HUES6 (cell line): Measurements from ENCODE around the gene PTCD2.
"Not testable (repeated sequence)": the region's sequence is repeated elsewhere in the genome, so short reads cannot be mapped to it uniquely, and the experiment has no call there.

Experiments used
- H3K27ac ChIP-seq: 2 replicates; pipeline ENCODE4 v1.7.0; 2013; ENCODE audit warnings: low read depth, mild to moderate bottlenecking, low read length, inconsistent platforms
- H3K27me3 ChIP-seq: 2 replicates; pipeline ENCODE4 v1.6.1; 2013; ENCODE audit warnings: low read length; ENCODE audit not compliant: control insufficient read depth, insufficient read depth
- H3K36me3 ChIP-seq: 2 replicates; pipeline ENCODE4 v1.6.1; 2013; ENCODE audit warnings: low read length; ENCODE audit not compliant: control insufficient read depth, insufficient read depth
- H3K4me1 ChIP-seq: 2 replicates; pipeline ENCODE4 v1.6.1; 2013; ENCODE audit warnings: low read length; ENCODE audit not compliant: control insufficient read depth, insufficient read depth
- H3K4me3 ChIP-seq: 2 replicates; pipeline ENCODE4 v1.5.1; 2013; ENCODE audit warnings: low read depth, low read length
- H3K9ac ChIP-seq: one replicate; pipeline ENCODE4 v1.6.1; 2013; ENCODE audit warnings: mild to moderate bottlenecking, low read length
- H3K9me3 ChIP-seq: 2 replicates; pipeline ENCODE4 v1.6.1; 2013; ENCODE audit warnings: low read depth, low read length; ENCODE audit not compliant: control insufficient read depth, insufficient read depth

Gene PTCD2

GRCh38 chr5:72298136-72298535 is 22.0 kb upstream of the PTCD2 start:
- H3K4me3 ChIP-seq, H3K27me3 ChIP-seq, H3K27ac ChIP-seq, H3K9ac ChIP-seq, H3K9me3 ChIP-seq: not testable (repeated sequence)
- Histone ChIP-seq H3K36me3 (peaks cover 30% of the 10 kb centered on the region), H3K4me1 (peaks cover 27% of the 10 kb centered on the region)

GRCh38 chr5:72298711-72299110 is 21.5 kb upstream of the PTCD2 start:
- Histone ChIP-seq H3K4me3 (no peak overlapping the region), H3K36me3 (peaks cover 26% of the 10 kb centered on the region), H3K9me3 (no peaks in the 10 kb centered on the region), H3K9ac (no peak overlapping the region), H3K4me1 (peaks cover 28% of the 10 kb centered on the region), H3K27ac (no peak overlapping the region), H3K27me3 (no peaks in the 10 kb centered on the region)

DNA sequence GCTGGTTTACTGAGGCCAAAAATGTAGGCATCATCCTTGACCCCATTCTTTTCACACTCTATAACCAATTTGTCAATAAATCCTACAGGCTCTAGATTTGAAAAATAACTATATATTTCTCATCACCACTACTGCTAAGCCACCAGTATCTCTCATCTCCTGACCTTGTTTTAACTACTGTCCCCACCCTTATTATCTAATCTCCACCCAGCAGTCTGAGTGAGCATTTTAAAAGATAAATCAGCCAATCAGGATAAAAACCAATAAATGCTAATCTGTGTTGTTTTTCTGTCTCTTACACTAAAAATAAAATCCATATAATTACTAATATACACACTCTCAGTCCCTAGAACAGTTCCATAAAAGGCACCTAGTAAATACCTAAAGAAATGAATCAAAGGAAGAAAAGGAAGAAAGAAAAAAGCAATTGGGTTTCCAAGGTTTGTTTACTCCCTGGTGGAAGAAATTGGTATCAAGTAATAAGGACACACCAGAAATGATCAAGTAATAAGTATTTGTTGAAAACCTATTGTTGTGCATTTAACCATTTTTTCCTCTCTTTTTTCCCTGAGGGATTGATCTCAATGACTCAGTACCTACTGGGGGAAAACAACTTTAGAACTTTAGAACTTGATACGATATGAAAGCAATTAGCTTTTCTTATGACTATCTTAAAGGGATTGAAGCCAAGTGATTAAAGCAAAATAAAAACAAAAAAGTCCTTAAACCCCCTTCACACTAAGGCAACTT is 19.4 kb upstream of the PTCD2 start:
- Histone ChIP-seq H3K27ac (no peak overlapping the region), H3K36me3 (peaks cover 14% of the 10 kb centered on the region; the same call in 1 of the 2 replicates), H3K27me3 (no peaks in the 10 kb centered on the region), H3K4me3 (no peak overlapping the region), H3K4me1 (peaks cover 37% of the 10 kb centered on the region), H3K9me3 (no peaks in the 10 kb centered on the region), H3K9ac (no peak overlapping the region)

DNA sequence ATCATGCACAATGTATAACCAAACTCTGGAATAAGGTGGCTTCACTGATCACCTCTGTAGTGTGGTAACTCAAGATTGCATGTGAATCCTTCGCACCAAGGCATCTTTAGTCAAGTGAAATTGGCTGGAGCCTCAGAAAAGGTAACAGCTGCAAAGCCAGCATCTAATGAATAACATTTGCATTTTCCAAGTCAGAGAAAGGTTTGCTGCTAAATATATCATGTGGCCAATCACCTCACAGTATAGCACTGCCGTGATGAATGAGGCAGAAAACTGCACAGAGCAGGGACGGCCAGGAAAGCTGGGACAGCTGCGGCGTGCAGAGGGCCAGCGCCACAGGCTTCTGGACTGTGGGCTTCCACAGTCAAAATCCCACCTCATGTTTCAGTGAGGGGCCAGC is 18.6 kb upstream of the PTCD2 start:
- Histone ChIP-seq H3K4me1 (peaks cover 43% of the 10 kb centered on the region), H3K27me3 (no peaks in the 10 kb centered on the region), H3K27ac (peak overlapping the region; percentile 67), H3K4me3 (peak overlapping the region; percentile 8; the same call in 1 of the 2 replicates), H3K9ac (peak overlapping the region; percentile 59), H3K36me3 (peaks cover 9% of the 10 kb centered on the region; the same call in 1 of the 2 replicates), H3K9me3 (no peaks in the 10 kb centered on the region)

DNA sequence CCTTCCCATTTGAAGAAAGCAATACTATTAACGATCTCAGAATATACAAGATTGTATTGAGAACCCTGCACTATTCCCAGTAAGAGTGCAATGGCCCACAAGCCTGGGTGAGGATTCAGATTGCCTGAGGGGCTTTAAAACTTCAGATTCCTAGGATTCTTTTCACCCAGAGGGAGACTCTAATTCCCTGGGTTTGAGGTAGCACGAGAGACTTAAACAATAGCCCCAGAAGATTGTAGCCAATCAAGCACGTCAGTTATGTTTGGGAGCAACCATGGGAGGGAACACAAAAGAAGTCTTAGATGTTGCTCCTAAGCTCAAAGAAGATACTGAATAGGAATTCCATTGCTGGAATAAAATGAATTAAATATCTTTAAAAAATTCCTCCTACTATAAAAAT is 18.0 kb upstream of the PTCD2 start:
- Histone ChIP-seq H3K27me3 (no peaks in the 10 kb centered on the region), H3K36me3 (peaks cover 9% of the 10 kb centered on the region; the same call in 1 of the 2 replicates), H3K27ac (peak overlapping the region; percentile 67), H3K9me3 (no peaks in the 10 kb centered on the region), H3K4me3 (peak overlapping the region; percentile 8; the same call in 1 of the 2 replicates), H3K9ac (no peak overlapping the region), H3K4me1 (peaks cover 43% of the 10 kb centered on the region)

GRCh38 chr5:72305194-72306142 is 14.7 kb upstream of the PTCD2 start:
- no peaks in the 10 kb centered on the region for H3K9me3 ChIP-seq
- H3K4me1 ChIP-seq = peaks cover 47% of the 10 kb centered on the region
- H3K27ac ChIP-seq = peak overlapping the region; percentile 39
- H3K9ac ChIP-seq = no peak overlapping the region
- no peak overlapping the region for H3K4me3 ChIP-seq
- no peaks in the 10 kb centered on the region for H3K27me3 ChIP-seq
- peaks cover 12% of the 10 kb centered on the region for H3K36me3 ChIP-seq

DNA sequence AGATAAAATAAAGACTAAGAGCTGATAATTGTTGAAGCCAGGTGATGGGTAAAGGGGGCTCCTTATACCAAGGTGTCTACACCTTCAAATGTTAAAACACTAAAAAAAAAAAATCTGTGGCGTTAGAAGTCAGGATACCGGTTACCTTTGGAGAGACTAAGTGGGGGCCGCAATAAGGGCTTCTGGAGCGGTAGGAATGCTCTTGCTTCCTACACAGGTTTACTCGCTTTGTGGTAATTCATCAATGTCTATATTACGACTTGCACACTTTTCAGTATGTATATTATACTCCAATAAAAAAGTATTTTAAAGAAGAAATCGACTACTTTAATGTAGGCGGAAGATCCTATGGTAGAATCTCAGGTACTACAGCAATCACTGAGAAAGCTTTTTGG is 12.6 kb upstream of the PTCD2 start:
- Histone ChIP-seq H3K9ac (peak overlapping the region; percentile 93), H3K4me1 (peaks cover 28% of the 10 kb centered on the region), H3K36me3 (peaks cover 24% of the 10 kb centered on the region), H3K27me3 (no peaks in the 10 kb centered on the region), H3K4me3 (peak overlapping the region; percentile 82), H3K27ac (peak overlapping the region; percentile 76; the same call in 1 of the 2 replicates), H3K9me3 (no peaks in the 10 kb centered on the region)

GRCh38 chr5:72307968-72308852 is 12.0 kb upstream of the PTCD2 start:
- Histone ChIP-seq H3K27me3 (no peaks in the 10 kb centered on the region), H3K9me3 (no peaks in the 10 kb centered on the region), H3K4me3 (peak overlapping the region; percentile 82), H3K36me3 (peaks cover 29% of the 10 kb centered on the region), H3K27ac (peak overlapping the region; percentile 76; the same call in 1 of the 2 replicates), H3K9ac (peak overlapping the region; percentile 93), H3K4me1 (peaks cover 22% of the 10 kb centered on the region)

GRCh38 chr5:72308853-72309191 is 11.4 kb upstream of the PTCD2 start:
- Histone ChIP-seq H3K27ac (peak overlapping the region; percentile 22; the same call in 1 of the 2 replicates), H3K9ac (peak overlapping the region; percentile 49), H3K4me1 (peaks cover 22% of the 10 kb centered on the region), H3K27me3 (no peaks in the 10 kb centered on the region), H3K4me3 (peak overlapping the region; percentile 82), H3K36me3 (peaks cover 35% of the 10 kb centered on the region), H3K9me3 (no peaks in the 10 kb centered on the region)

- H3K36me3 ChIP-seq = peaks cover 43% of the 10 kb centered on the region
These were observed 7.0 kb upstream of the PTCD2 start for GRCh38 chr5:72313141-72313540.

More at GRCh38 chr5:72313141-72313540, 7.0 kb upstream of the PTCD2 start:
- Histone ChIP-seq H3K9me3 (no peaks in the 10 kb centered on the region), H3K27ac (no peak overlapping the region), H3K27me3 (no peaks in the 10 kb centered on the region), H3K4me1 (0 out of 2 replicates have a peak, but pooled peaks cover 3% of the 10 kb centered on the region), H3K9ac (no peak overlapping the region), H3K4me3 (no peak overlapping the region)
